Neural progenitor cell (in vitro differentiated cells): Measurements from ENCODE around the gene LRRC27. TPM values are rescaled to one million over a fixed set of nuclear protein-coding genes. Genes with fewer than 3 reads are reported as not detected.

Experiments used
- DNase-seq: peaks from one replicate; pipeline ENCODE4 v3.0.0-alpha.2; 2016; ENCODE audit warnings: low spot score
- H2AFZ ChIP-seq: fragments of 200-600 bp; sonication (generic); replicated peaks from 2 replicates; pipeline ENCODE4 v1.6.1; 2016; ENCODE audit warnings: antibody characterized with exemption
- H3F3A ChIP-seq: fragments of 200-600 bp; sonication (generic); 2 replicates; pipeline ENCODE4 v1.6.1; 2016; ENCODE audit warnings: antibody characterized with exemption, low read depth
- H3K27ac ChIP-seq: fragments of 200-600 bp; sonication (generic); 2 replicates; pipeline ENCODE4 v1.5.1; 2016; ENCODE audit warnings: mild to moderate bottlenecking
- H3K27me3 ChIP-seq: fragments of 200-600 bp; sonication (generic); 2 replicates; pipeline ENCODE4 v1.6.1; 2016; ENCODE audit warnings: mild to moderate bottlenecking, moderate library complexity
- H3K36me3 ChIP-seq: fragments of 200-600 bp; sonication (generic); 2 replicates; pipeline ENCODE4 v1.5.1; 2016
- H3K4me1 ChIP-seq: fragments of 200-600 bp; sonication (generic); 2 replicates; pipeline ENCODE4 v1.6.1; 2016; ENCODE audit warnings: mixed run types
- H3K4me2 ChIP-seq: fragments of 200-600 bp; sonication (generic); 2 replicates; pipeline ENCODE4 v1.6.1; 2016
- H3K4me3 ChIP-seq: fragments of 200-600 bp; sonication (generic); 2 replicates; pipeline ENCODE4 v1.5.1; 2016
- H3K79me2 ChIP-seq: fragments of 200-600 bp; sonication (generic); 2 replicates; pipeline ENCODE4 v1.6.1; 2016; ENCODE audit warnings: low read depth
- H3K9ac ChIP-seq: fragments of 200-600 bp; sonication (generic); 2 replicates; pipeline ENCODE4 v1.6.1; 2016
- H3K9me3 ChIP-seq: fragments of 200-600 bp; sonication (generic); 2 replicates; pipeline ENCODE4 v1.5.1; 2016; ENCODE audit warnings: low read depth
- H4K20me1 ChIP-seq: fragments of 200-600 bp; sonication (generic); 2 replicates; pipeline ENCODE4 v1.6.1; 2016; ENCODE audit warnings: low read depth
- H3K27ac Mint-ChIP-seq: 3 replicates; pipeline ENCODE4 v1.8.0; 2021; ENCODE audit warnings: mixed read lengths
- H3K27me3 Mint-ChIP-seq: 2 replicates; pipeline ENCODE4 v1.8.0; 2022; ENCODE audit warnings: low read depth, mild to moderate bottlenecking, inconsistent platforms, moderate library complexity, mixed read lengths; ENCODE audit not compliant: insufficient read depth
- H3K36me3 Mint-ChIP-seq: 3 replicates; pipeline ENCODE4 v1.8.0; 2021; ENCODE audit warnings: mixed read lengths
- H3K4me1 Mint-ChIP-seq: 3 replicates; pipeline ENCODE4 v1.8.0; 2021; ENCODE audit warnings: mixed read lengths
- H3K4me3 Mint-ChIP-seq: 3 replicates; pipeline ENCODE4 v1.8.0; 2021; ENCODE audit warnings: mild to moderate bottlenecking, moderate library complexity, mixed read lengths
- H3K9me3 Mint-ChIP-seq: 3 replicates; pipeline ENCODE4 v1.8.0; 2020; ENCODE audit warnings: mixed read lengths
- CTCF ChIP-seq: fragments of 200-600 bp; sonication (generic); IDR thresholded peaks from 2 replicates; pipeline ENCODE4 v1.5.1; 2017; ENCODE audit warnings: antibody characterized with exemption, mild to moderate bottlenecking
- EZH2 ChIP-seq: fragments of 200-600 bp; sonication (generic); IDR thresholded peaks from 2 replicates; pipeline ENCODE4 v1.6.1; 2017; ENCODE audit warnings: antibody characterized with exemption, mild to moderate bottlenecking, moderate library complexity
- EZH2phosphoT487 ChIP-seq: fragments of 200-600 bp; sonication (generic); IDR thresholded peaks from 2 replicates; pipeline ENCODE4 v1.6.1; 2017; ENCODE audit warnings: antibody characterized with exemption
- total RNA-seq: library from RNA; depleted of rRNA; stranded (reverse); fragments of >200 nt; gene quantifications from 2 replicates; pipeline ENCODE4 v1.2.3, GENCODE V29; 2015; ENCODE audit warnings: low replicate concordance

The LRRC27 gene
- total RNA-seq, 1 donor from 2014 or later: 16.9 TPM

- Histone ChIP-seq H4K20me1 (peaks cover 6% of the 10 kb centered on the region), H2AFZ (no peak overlapping the region), H3K27ac (no peak overlapping the region), H3K27me3 (peaks cover 40% of the 10 kb centered on the region), H3F3A (peaks cover 25% of the 10 kb centered on the region), H3K79me2 (no peaks in the 10 kb centered on the region), H3K4me3 (no peak overlapping the region), H3K9ac (no peak overlapping the region), H3K9me3 (no peaks in the 10 kb centered on the region), H3K36me3 (no peaks in the 10 kb centered on the region), H3K4me2 (no peak overlapping the region), H3K4me1 (peaks cover 17% of the 10 kb centered on the region)
- Mint-ChIP-seq H3K4me1 (peaks cover 4% of the 10 kb centered on the region), H3K36me3 (no peaks in the 10 kb centered on the region), H3K27ac (no peak overlapping the region), H3K4me3 (no peak overlapping the region), H3K9me3 (peaks cover 6% of the 10 kb centered on the region), H3K27me3 (peaks cover 18% of the 10 kb centered on the region)
- TF ChIP-seq EZH2: no peak
- no peak for TF ChIP-seq EZH2phosphoT487
- no peak for TF ChIP-seq CTCF
- DNase-seq: no peak
Observed at GRCh38 chr10:132392811-132393694, 61.1 kb downstream of the LRRC27 start.

GRCh38 chr10:132393695-132394181 lies 61.7 kb downstream of the LRRC27 start:
- Histone ChIP-seq H3K4me3 (no peak overlapping the region), H3K27ac (no peak overlapping the region), H3K9me3 (no peaks in the 10 kb centered on the region), H3K27me3 (peaks cover 46% of the 10 kb centered on the region), H3K9ac (no peak overlapping the region), H3F3A (peaks cover 25% of the 10 kb centered on the region), H2AFZ (no peak overlapping the region), H3K4me1 (peaks cover 19% of the 10 kb centered on the region), H3K4me2 (no peak overlapping the region), H3K79me2 (no peaks in the 10 kb centered on the region), H3K36me3 (no peaks in the 10 kb centered on the region), H4K20me1 (peaks cover 9% of the 10 kb centered on the region)
- no peak overlapping the region for H3K4me3 Mint-ChIP-seq
- peaks cover 6% of the 10 kb centered on the region for H3K9me3 Mint-ChIP-seq
- no peak for DNase-seq
- TF ChIP-seq CTCF: no peak
- no peak for TF ChIP-seq EZH2phosphoT487
- TF ChIP-seq EZH2: no peak
- peaks cover 19% of the 10 kb centered on the region for H3K27me3 Mint-ChIP-seq
- H3K4me1 Mint-ChIP-seq: peaks cover 5% of the 10 kb centered on the region
- no peak overlapping the region for H3K27ac Mint-ChIP-seq
- no peaks in the 10 kb centered on the region for H3K36me3 Mint-ChIP-seq

- no peak overlapping the region for H3K4me2 ChIP-seq
- peaks cover 52% of the 10 kb centered on the region for H3K27me3 ChIP-seq
- H3K9ac ChIP-seq: no peak overlapping the region
- Mint-ChIP-seq H3K4me1 (peaks cover 6% of the 10 kb centered on the region), H3K36me3 (no peaks in the 10 kb centered on the region), H3K9me3 (peaks cover 6% of the 10 kb centered on the region), H3K4me3 (peak overlapping the region; percentile 57), H3K27ac (no peak overlapping the region), H3K27me3 (peaks cover 19% of the 10 kb centered on the region)
- no peak for DNase-seq
- H3F3A ChIP-seq: peaks cover 20% of the 10 kb centered on the region
- peaks cover 9% of the 10 kb centered on the region for H4K20me1 ChIP-seq
- H3K36me3 ChIP-seq: no peaks in the 10 kb centered on the region
- no peaks in the 10 kb centered on the region for H3K79me2 ChIP-seq
- no peak for TF ChIP-seq EZH2
- no peak overlapping the region for H2AFZ ChIP-seq
- no peaks in the 10 kb centered on the region for H3K9me3 ChIP-seq
- no peak overlapping the region for H3K27ac ChIP-seq
- no peak overlapping the region for H3K4me3 ChIP-seq
- H3K4me1 ChIP-seq: peaks cover 14% of the 10 kb centered on the region
Observed at GRCh38 chr10:132394201-132394811, 62.3 kb downstream of the LRRC27 start.
